Mesenchymal stem cell (in vitro differentiated cells and primary cell): ENCODE results near the gene HOXB3.

ENCODE experiments used
- DNase-seq: peaks from one replicate; pipeline ENCODE4 v3.0.0-alpha.2; 2013
- H2AFZ ChIP-seq: one replicate; pipeline ENCODE4 v1.6.1; 2013; ENCODE audit warnings: low read depth, mild to moderate bottlenecking, control low read depth, inconsistent platforms, low read length, moderate library complexity
- H2AK5ac ChIP-seq: 2 replicates; pipeline ENCODE4 v1.6.1; 2013; ENCODE audit warnings: low read length, moderate library complexity, mild to moderate bottlenecking, inconsistent platforms; ENCODE audit not compliant: severe bottlenecking
- H2BK120ac ChIP-seq: one replicate; pipeline ENCODE4 v1.6.1; 2013; ENCODE audit warnings: low read depth, mild to moderate bottlenecking, inconsistent platforms, low read length, moderate library complexity
- H2BK12ac ChIP-seq, 2 experiments: one replicate each; pipeline ENCODE4 v1.6.1; 2013; ENCODE audit warnings: inconsistent platforms in 2 of 2, low read length in 2 of 2, mild to moderate bottlenecking in 2 of 2, moderate library complexity in 2 of 2, control low read depth in 1 of 2
- H2BK15ac ChIP-seq: one replicate; pipeline ENCODE4 v1.6.1; 2013; ENCODE audit warnings: mild to moderate bottlenecking, low read depth, inconsistent platforms; ENCODE audit not compliant: poor library complexity, severe bottlenecking
- H2BK5ac ChIP-seq: 2 replicates; pipeline ENCODE4 v1.6.1; 2013; ENCODE audit warnings: low read depth, mild to moderate bottlenecking, low read length, control low read depth, inconsistent platforms; ENCODE audit not compliant: poor library complexity, severe bottlenecking
- H3K14ac ChIP-seq, 2 experiments: one replicate each; pipeline ENCODE4 v1.6.1; 2013; ENCODE audit warnings: inconsistent platforms in 2 of 2, low read length in 2 of 2, control low read depth in 1 of 2, mild to moderate bottlenecking in 1 of 2, moderate library complexity in 1 of 2
- H3K18ac ChIP-seq, 2 experiments: one replicate each; pipeline ENCODE4 v1.6.1; 2013; ENCODE audit warnings: inconsistent platforms in 2 of 2, low read length in 2 of 2, control low read depth in 1 of 2, low read depth in 1 of 2, mild to moderate bottlenecking in 1 of 2
- H3K23ac ChIP-seq, 2 experiments: one replicate each; pipeline ENCODE4 v1.6.1; 2013; ENCODE audit warnings: inconsistent platforms in 2 of 2, low read length in 2 of 2, mild to moderate bottlenecking in 2 of 2, moderate library complexity in 2 of 2, control low read depth in 1 of 2
- H3K27ac ChIP-seq: 2 replicates; pipeline ENCODE4 v1.5.1; 2013; ENCODE audit warnings: mild to moderate bottlenecking, moderate library complexity, low read length, control low read depth, inconsistent platforms; ENCODE audit not compliant: poor library complexity, severe bottlenecking
- H3K27me3 ChIP-seq, 2 experiments: 2 replicates each; pipeline versions ENCODE4 v1.6.1 to v1.7.0; 2013; ENCODE audit warnings: low read length in 2 of 2, mild to moderate bottlenecking in 2 of 2, moderate library complexity in 2 of 2, control low read depth in 1 of 2, inconsistent platforms in 1 of 2; ENCODE audit not compliant: control insufficient read depth in 1 of 2, insufficient read depth in 1 of 2
- H3K36me3 ChIP-seq, 2 experiments: 2 replicates each; pipeline versions ENCODE4 v1.6.1 to v1.7.0; 2013; ENCODE audit warnings: low read length in 2 of 2, control low read depth in 1 of 2, inconsistent platforms in 1 of 2, low read depth in 1 of 2, mild to moderate bottlenecking in 1 of 2; ENCODE audit not compliant: insufficient read depth in 2 of 2, control insufficient read depth in 1 of 2
- H3K4ac ChIP-seq, 2 experiments: one replicate each; pipeline ENCODE4 v1.6.1; 2013; ENCODE audit warnings: inconsistent platforms in 2 of 2, low read length in 2 of 2, mild to moderate bottlenecking in 2 of 2, moderate library complexity in 2 of 2, control low read depth in 1 of 2, low read depth in 1 of 2
- H3K4me1 ChIP-seq: 2 replicates; pipeline ENCODE4 v1.6.1; 2013; ENCODE audit warnings: low read depth, low read length, control low read depth; ENCODE audit not compliant: control insufficient read depth, insufficient read depth
- H3K4me2 ChIP-seq: 2 replicates; pipeline ENCODE4 v1.6.1; 2013; ENCODE audit warnings: low read length, mild to moderate bottlenecking, inconsistent platforms; ENCODE audit not compliant: poor library complexity, severe bottlenecking
- H3K4me3 ChIP-seq, 2 experiments: 2 replicates each; pipeline versions ENCODE4 v1.5.1 to v1.7.0; 2013; ENCODE audit warnings: low read length in 2 of 2, mild to moderate bottlenecking in 2 of 2, control low read depth in 1 of 2, low read depth in 1 of 2; ENCODE audit not compliant: insufficient read depth in 1 of 2
- H3K79me1 ChIP-seq: replicated peaks from 2 replicates; pipeline ENCODE4 v1.6.1; 2013; ENCODE audit warnings: mild to moderate bottlenecking, control low read depth, low read length, inconsistent platforms; ENCODE audit not compliant: poor library complexity, severe bottlenecking
- H3K9ac ChIP-seq: 2 replicates; pipeline ENCODE4 v1.7.0; 2013; ENCODE audit warnings: mild to moderate bottlenecking, low read length, moderate library complexity
- H3K9me3 ChIP-seq: 2 replicates; pipeline ENCODE4 v1.7.0; 2013; ENCODE audit warnings: mild to moderate bottlenecking, low read length; ENCODE audit not compliant: control insufficient read depth
- H4K8ac ChIP-seq: one replicate; pipeline ENCODE4 v1.6.1; 2013; ENCODE audit warnings: inconsistent platforms, mild to moderate bottlenecking, low read length, moderate library complexity
- H4K91ac ChIP-seq: one replicate; pipeline ENCODE4 v1.6.1; 2013; ENCODE audit warnings: mild to moderate bottlenecking, low read length, inconsistent platforms
- WGBS: methylation state at CpG from one replicate; pipeline ENCODE4 v1.1.7; 2013; ENCODE audit warnings: mixed read lengths; 5-methylcytosine and 5-hydroxymethylcytosine counted together

HOXB3 gene

GRCh38 chr17:48553190-48553547 is 36.9 kb downstream of the HOXB3 start:
- H3K23ac ChIP-seq = peak overlapping the region in 1 of 2 experiments; percentile 3
- peaks cover 2% of the 10 kb centered on the region for H3K79me1 ChIP-seq
- peak overlapping the region; percentile 1 for H4K8ac ChIP-seq
- no peaks in the 10 kb centered on the region for H3K9me3 ChIP-seq
- peak overlapping the region in 1 of 2 experiments; percentile 10 for H3K14ac ChIP-seq
- peak overlapping the region; percentile 39 for H2AK5ac ChIP-seq
- WGBS = 28% methylated on average over 4 of the region's 5 CpGs
- H3K36me3 ChIP-seq = peaks cover 27 to 32% of the 10 kb centered on the region in 2 experiments
- H3K27ac ChIP-seq = peak overlapping the region; percentile 10
- no peak overlapping the region for H2BK5ac ChIP-seq
- no peaks in the 10 kb centered on the region for H3K27me3 ChIP-seq
- peaks cover 40% of the 10 kb centered on the region for H3K4me1 ChIP-seq
- peak overlapping the region in 1 of 2 experiments; percentile 85 for H2BK12ac ChIP-seq
- no peak for DNase-seq
- no peak overlapping the region for H2BK15ac ChIP-seq
- H2AFZ ChIP-seq = no peak overlapping the region
- no peak overlapping the region for H4K91ac ChIP-seq
- peak overlapping the region; percentile 40 to 76 for H3K18ac ChIP-seq
- H3K4me3 ChIP-seq = peak overlapping the region in 1 of 2 experiments; percentile 76
- peak overlapping the region; percentile 93 for H3K9ac ChIP-seq
- H2BK120ac ChIP-seq = peak overlapping the region; percentile 54
- peak overlapping the region; percentile 19 to 24 for H3K4ac ChIP-seq
- no peak overlapping the region for H3K4me2 ChIP-seq

- peak overlapping the region; percentile 24 to 93 for H3K4ac ChIP-seq
- H4K8ac ChIP-seq = peak overlapping the region; percentile 92
- H3K9me3 ChIP-seq = no peaks in the 10 kb centered on the region
- H4K91ac ChIP-seq = peak overlapping the region; percentile 16
- H3K23ac ChIP-seq = peak overlapping the region in 1 of 2 experiments; percentile 93
- H3K4me3 ChIP-seq = peak overlapping the region in 1 of 2 experiments; percentile 76
- WGBS = 41% methylated on average over 2 of the region's 11 CpGs
- H2BK5ac ChIP-seq = no peak overlapping the region
- H2BK15ac ChIP-seq = peak overlapping the region; percentile 73
- H3K4me1 ChIP-seq = peaks cover 39% of the 10 kb centered on the region
- peak overlapping the region; percentile 40 to 100 for H3K18ac ChIP-seq
- H3K9ac ChIP-seq = peak overlapping the region; percentile 93
- DNase-seq = peak; percentile 70
- H3K14ac ChIP-seq = peak overlapping the region in 1 of 2 experiments; percentile 92
- peak overlapping the region; percentile 6 to 99 for H2BK12ac ChIP-seq
- H2BK120ac ChIP-seq = peak overlapping the region; percentile 54
- peaks cover 25 to 33% of the 10 kb centered on the region in 2 experiments for H3K36me3 ChIP-seq
- no peak overlapping the region for H2AFZ ChIP-seq
- H3K79me1 ChIP-seq = peaks cover 2% of the 10 kb centered on the region
- H3K27me3 ChIP-seq = no peaks in the 10 kb centered on the region
- peak overlapping the region; percentile 39 for H2AK5ac ChIP-seq
- peak overlapping the region; percentile 10 for H3K27ac ChIP-seq
- no peak overlapping the region for H3K4me2 ChIP-seq
Observed at GRCh38 chr17:48552466-48553189, 37.4 kb downstream of the HOXB3 start.

GRCh38 chr17:48551596-48552465 is 38.2 kb downstream of the HOXB3 start:
- H3K36me3 ChIP-seq = peaks cover 25 to 33% of the 10 kb centered on the region in 2 experiments
- no peaks in the 10 kb centered on the region for H3K27me3 ChIP-seq
- H3K4me1 ChIP-seq = peaks cover 36% of the 10 kb centered on the region
- H2BK120ac ChIP-seq = peak overlapping the region; percentile 64
- H2AK5ac ChIP-seq = no peak overlapping the region
- peak; percentile 32 for DNase-seq
- H3K9me3 ChIP-seq = no peaks in the 10 kb centered on the region
- no peak overlapping the region for H3K27ac ChIP-seq
- peak overlapping the region; percentile 0 to 93 for H3K4ac ChIP-seq
- no peak overlapping the region for H3K4me2 ChIP-seq
- WGBS = 55% methylated on average over 38 of the region's 47 CpGs
- H2BK15ac ChIP-seq = peak overlapping the region; percentile 73
- peak overlapping the region; percentile 6 to 99 for H2BK12ac ChIP-seq
- peak overlapping the region; percentile 14 to 100 for H3K18ac ChIP-seq
- H3K14ac ChIP-seq = peak overlapping the region in 1 of 2 experiments; percentile 92
- peak overlapping the region in 1 of 2 experiments; percentile 93 for H3K23ac ChIP-seq
- peak overlapping the region; percentile 92 for H4K8ac ChIP-seq
- no peak overlapping the region for H2BK5ac ChIP-seq
- H3K4me3 ChIP-seq = no peak overlapping the region
- no peak overlapping the region for H2AFZ ChIP-seq
- peaks cover 2% of the 10 kb centered on the region for H3K79me1 ChIP-seq
- peak overlapping the region; percentile 16 for H4K91ac ChIP-seq
- H3K9ac ChIP-seq = peak overlapping the region; percentile 29

GRCh38 chr17:48551214-48551555 is 38.9 kb downstream of the HOXB3 start:
- H3K27me3 ChIP-seq = no peaks in the 10 kb centered on the region
- no peak overlapping the region for H2AFZ ChIP-seq
- H2AK5ac ChIP-seq = no peak overlapping the region
- no peak overlapping the region for H3K4me2 ChIP-seq
- no peaks in the 10 kb centered on the region for H3K9me3 ChIP-seq
- H4K8ac ChIP-seq = peak overlapping the region; percentile 92
- no peak overlapping the region for H4K91ac ChIP-seq
- H3K4ac ChIP-seq = peak overlapping the region in 1 of 2 experiments; percentile 33
- H2BK120ac ChIP-seq = peak overlapping the region; percentile 64
- no peak overlapping the region for H2BK12ac ChIP-seq
- H3K14ac ChIP-seq = no peak overlapping the region
- peaks cover 41% of the 10 kb centered on the region for H3K4me1 ChIP-seq
- 44% methylated on average over 15 of the region's 19 CpGs for WGBS
- H3K36me3 ChIP-seq = peaks cover 25 to 33% of the 10 kb centered on the region in 2 experiments
- H3K23ac ChIP-seq = no peak overlapping the region
- no peak overlapping the region for H2BK5ac ChIP-seq
- H3K4me3 ChIP-seq = no peak overlapping the region
- H3K9ac ChIP-seq = no peak overlapping the region
- H3K27ac ChIP-seq = no peak overlapping the region
- peak overlapping the region; percentile 14 to 100 for H3K18ac ChIP-seq
- H2BK15ac ChIP-seq = no peak overlapping the region
- DNase-seq = peak; percentile 32
- H3K79me1 ChIP-seq = peaks cover 2% of the 10 kb centered on the region
